Neural cell (in vitro differentiated cells): Measurements from ENCODE around the gene CTDNEP1. TPM values are rescaled to one million over a fixed set of nuclear protein-coding genes. Genes with fewer than 3 reads are reported as not detected.

Experiments used
- H2AFZ ChIP-seq: fragments of 200-600, 300-800 bp; sonication (generic), shearing (Covaris generic); 2 replicates; pipeline ENCODE4 v1.6.0; 2014; ENCODE audit warnings: low read depth, mild to moderate bottlenecking, antibody characterized with exemption, low read length, moderate library complexity
- H3F3A ChIP-seq: fragments of 200-600 bp; shearing (Covaris generic); 2 replicates; pipeline ENCODE4 v1.6.1; 2016; ENCODE audit warnings: mild to moderate bottlenecking, moderate library complexity, mixed read lengths, antibody characterized with exemption, low read length; ENCODE audit not compliant: insufficient read depth, poor library complexity, severe bottlenecking
- H3K27ac ChIP-seq: fragments of 200-600, 300-800 bp; sonication (generic), shearing (Covaris generic); 2 replicates; pipeline ENCODE4 v1.5.1; 2014; ENCODE audit warnings: mild to moderate bottlenecking, low read length, moderate library complexity
- H3K27me3 ChIP-seq: fragments of 300-800, 200-600 bp; sonication (generic), shearing (Covaris generic); 2 replicates; pipeline ENCODE4 v1.6.0; 2014; ENCODE audit warnings: mild to moderate bottlenecking, low read depth, low read length, moderate library complexity; ENCODE audit not compliant: insufficient read depth
- H3K36me3 ChIP-seq: fragments of 300-800, 200-600 bp; sonication (generic), shearing (Covaris generic); 2 replicates; pipeline ENCODE4 v1.5.1; 2014; ENCODE audit warnings: mild to moderate bottlenecking, antibody characterized with exemption, low read length, moderate library complexity; ENCODE audit not compliant: insufficient read depth
- H3K4me2 ChIP-seq: fragments of 300-800, 200-600 bp; sonication (generic), shearing (Covaris generic); 2 replicates; pipeline ENCODE4 v1.6.0; 2014; ENCODE audit warnings: mild to moderate bottlenecking, low read length
- H3K4me3 ChIP-seq: fragments of 300-800, 200-600 bp; sonication (generic), shearing (Covaris generic); 2 replicates; pipeline ENCODE4 v1.5.1; 2014; ENCODE audit warnings: mild to moderate bottlenecking, low read length, moderate library complexity
- H3K79me2 ChIP-seq: fragments of 200-600 bp; shearing (Covaris generic); replicated peaks from 2 replicates; pipeline ENCODE4 v1.6.0; 2014; ENCODE audit warnings: mild to moderate bottlenecking, low read length, moderate library complexity; ENCODE audit not compliant: insufficient read depth
- H3K9ac ChIP-seq: fragments of 300-800, 200-600 bp; sonication (generic), shearing (Covaris generic); 2 replicates; pipeline ENCODE4 v1.6.1; 2016; ENCODE audit warnings: mild to moderate bottlenecking, low read length, mixed read lengths
- H3K9me2 ChIP-seq: fragments of 200-600 bp; shearing (Covaris generic); 2 replicates; pipeline ENCODE4 v1.6.1; 2016; ENCODE audit warnings: mild to moderate bottlenecking, low read length, mixed read lengths; ENCODE audit not compliant: insufficient read depth
- H3K9me3 ChIP-seq: fragments of 200-600, 300-800 bp; sonication (generic), shearing (Covaris generic); 2 replicates; pipeline ENCODE4 v1.6.1; 2016; ENCODE audit warnings: mild to moderate bottlenecking, mixed run types, low read length, moderate library complexity, mixed read lengths
- H4K20me1 ChIP-seq: fragments of 200-600 bp; shearing (Covaris generic); 2 replicates; pipeline ENCODE4 v1.6.1; 2016; ENCODE audit warnings: mild to moderate bottlenecking, mixed run types; ENCODE audit not compliant: insufficient read depth
- CTCF ChIP-seq: fragments of 450-650 bp; IDR thresholded peaks from 2 replicates; pipeline ENCODE4 v1.5.1; 2014; ENCODE audit warnings: antibody characterized with exemption, mild to moderate bottlenecking, moderate library complexity; ENCODE audit not compliant: poor library complexity, severe bottlenecking
- EP300 ChIP-seq: fragments of 450-650 bp; conservative IDR thresholded peaks from 2 replicates; pipeline ENCODE4 v1.6.1; 2014; ENCODE audit warnings: antibody characterized with exemption, mild to moderate bottlenecking, moderate library complexity; ENCODE audit not compliant: poor library complexity, severe bottlenecking
- EZH2 ChIP-seq: fragments of 200-600, 300-800 bp; shearing (Covaris generic), sonication (generic); IDR thresholded peaks from 2 replicates; pipeline ENCODE4 v1.6.1; 2014; ENCODE audit warnings: antibody characterized with exemption, low read length, borderline replicate concordance, mild to moderate bottlenecking; ENCODE audit not compliant: insufficient read depth, poor library complexity, severe bottlenecking
- MXI1 ChIP-seq: fragments of 450-650 bp; conservative IDR thresholded peaks from 2 replicates; pipeline ENCODE4 v1.6.1; 2014; ENCODE audit warnings: antibody characterized with exemption, mild to moderate bottlenecking; ENCODE audit not compliant: poor library complexity, severe bottlenecking
- POLR2AphosphoS5 ChIP-seq: IDR thresholded peaks from 2 replicates; pipeline ENCODE4 v1.6.1; 2012
- RAD21 ChIP-seq: fragments of 450-650 bp; conservative IDR thresholded peaks from 2 replicates; pipeline ENCODE4 v1.6.1; 2014; ENCODE audit warnings: antibody characterized with exemption, mild to moderate bottlenecking, moderate library complexity
- SMC3 ChIP-seq: fragments of 450-650 bp; conservative IDR thresholded peaks from 2 replicates; pipeline ENCODE4 v1.6.1; 2014; ENCODE audit warnings: antibody characterized with exemption, mild to moderate bottlenecking, moderate library complexity; ENCODE audit not compliant: poor library complexity
- TAF1 ChIP-seq: IDR thresholded peaks from 2 replicates; pipeline ENCODE4 v1.6.1; 2012; ENCODE audit warnings: low read depth
- polyA plus RNA-seq: library from polyadenylated mRNA; depleted of rRNA; stranded (reverse); fragments of >200 nt; gene quantifications from 2 replicates; pipeline ENCODE4 v1.2.3, GENCODE V29; 2014
- TF ChIP-seq, protein P1 (sequence below): IDR thresholded peaks from 2 replicates; pipeline ENCODE4 v1.6.1; 2012; ENCODE audit warnings: borderline replicate concordance

The CTDNEP1 gene
- polyA plus RNA-seq, 1 donor from 2014 or later, result 39.4 TPM

DNA sequence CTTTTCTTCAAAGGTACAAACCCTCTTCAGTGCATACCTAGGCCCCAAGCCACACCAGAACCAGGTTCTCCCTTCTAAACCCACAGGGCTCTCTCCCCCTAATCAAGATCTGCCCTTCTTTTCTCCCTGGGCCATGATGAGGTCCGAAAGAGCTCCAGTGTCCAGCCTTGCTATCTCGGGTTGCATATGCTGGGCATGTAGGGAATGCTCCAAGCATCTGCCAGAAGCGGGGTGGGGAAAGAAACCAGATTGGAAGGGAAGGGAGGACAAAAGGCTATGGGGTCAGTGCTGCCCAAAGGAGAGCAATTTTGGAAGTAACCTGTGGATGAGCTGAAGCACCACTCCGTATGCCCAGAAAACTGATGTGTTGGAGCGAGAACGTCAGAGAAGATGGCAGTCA, 2.3 kb downstream of the CTDNEP1 start:
- Histone ChIP-seq H3K9ac (no peak overlapping the region), H3K4me3 (peak overlapping the region; percentile 70), H3K4me2 (peak overlapping the region; percentile 51), H3K9me2 (no peaks in the 10 kb centered on the region), H4K20me1 (no peaks in the 10 kb centered on the region), H3K27ac (no peak overlapping the region), H3K79me2 (peaks cover 55% of the 10 kb centered on the region), H2AFZ (no peak overlapping the region), H3K27me3 (no peaks in the 10 kb centered on the region), H3K36me3 (no peaks in the 10 kb centered on the region), H3K9me3 (no peaks in the 10 kb centered on the region), H3F3A (no peaks in the 10 kb centered on the region)
- TF ChIP-seq, protein P1, sequence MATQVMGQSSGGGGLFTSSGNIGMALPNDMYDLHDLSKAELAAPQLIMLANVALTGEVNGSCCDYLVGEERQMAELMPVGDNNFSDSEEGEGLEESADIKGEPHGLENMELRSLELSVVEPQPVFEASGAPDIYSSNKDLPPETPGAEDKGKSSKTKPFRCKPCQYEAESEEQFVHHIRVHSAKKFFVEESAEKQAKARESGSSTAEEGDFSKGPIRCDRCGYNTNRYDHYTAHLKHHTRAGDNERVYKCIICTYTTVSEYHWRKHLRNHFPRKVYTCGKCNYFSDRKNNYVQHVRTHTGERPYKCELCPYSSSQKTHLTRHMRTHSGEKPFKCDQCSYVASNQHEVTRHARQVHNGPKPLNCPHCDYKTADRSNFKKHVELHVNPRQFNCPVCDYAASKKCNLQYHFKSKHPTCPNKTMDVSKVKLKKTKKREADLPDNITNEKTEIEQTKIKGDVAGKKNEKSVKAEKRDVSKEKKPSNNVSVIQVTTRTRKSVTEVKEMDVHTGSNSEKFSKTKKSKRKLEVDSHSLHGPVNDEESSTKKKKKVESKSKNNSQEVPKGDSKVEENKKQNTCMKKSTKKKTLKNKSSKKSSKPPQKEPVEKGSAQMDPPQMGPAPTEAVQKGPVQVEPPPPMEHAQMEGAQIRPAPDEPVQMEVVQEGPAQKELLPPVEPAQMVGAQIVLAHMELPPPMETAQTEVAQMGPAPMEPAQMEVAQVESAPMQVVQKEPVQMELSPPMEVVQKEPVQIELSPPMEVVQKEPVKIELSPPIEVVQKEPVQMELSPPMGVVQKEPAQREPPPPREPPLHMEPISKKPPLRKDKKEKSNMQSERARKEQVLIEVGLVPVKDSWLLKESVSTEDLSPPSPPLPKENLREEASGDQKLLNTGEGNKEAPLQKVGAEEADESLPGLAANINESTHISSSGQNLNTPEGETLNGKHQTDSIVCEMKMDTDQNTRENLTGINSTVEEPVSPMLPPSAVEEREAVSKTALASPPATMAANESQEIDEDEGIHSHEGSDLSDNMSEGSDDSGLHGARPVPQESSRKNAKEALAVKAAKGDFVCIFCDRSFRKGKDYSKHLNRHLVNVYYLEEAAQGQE, result no peak
- no peak for TF ChIP-seq MXI1
- TF ChIP-seq EZH2, result no peak
- TF ChIP-seq RAD21, result no peak
- TF ChIP-seq SMC3, result no peak
- no peak for TF ChIP-seq EP300
- no peak for TF ChIP-seq CTCF
- TF ChIP-seq POLR2AphosphoS5, result no peak
- TF ChIP-seq TAF1, result no peak

- Histone ChIP-seq H2AFZ (no peak overlapping the region), H3K9me2 (no peaks in the 10 kb centered on the region), H3K4me3 (peak overlapping the region; percentile 70), H3K27me3 (no peaks in the 10 kb centered on the region), H3K27ac (no peak overlapping the region), H4K20me1 (no peaks in the 10 kb centered on the region), H3K79me2 (peaks cover 52% of the 10 kb centered on the region), H3K36me3 (no peaks in the 10 kb centered on the region), H3K4me2 (peak overlapping the region; percentile 51), H3F3A (no peaks in the 10 kb centered on the region), H3K9ac (no peak overlapping the region), H3K9me3 (no peaks in the 10 kb centered on the region)
- TF ChIP-seq CTCF, result no peak
- no peak for TF ChIP-seq EZH2
- no peak for TF ChIP-seq POLR2AphosphoS5
- TF ChIP-seq RAD21, result no peak
- TF ChIP-seq MXI1, result no peak
- TF ChIP-seq SMC3, result no peak
- TF ChIP-seq, protein P1, result no peak
- TF ChIP-seq TAF1, result no peak
- no peak for TF ChIP-seq EP300
These were observed 2.7 kb downstream of the CTDNEP1 start for GRCh38 chr17:7248796-7249195.
